Endothelial cell (in vitro differentiated cells): ENCODE data around the gene CRELD2. TPM values are rescaled to one million over a fixed set of nuclear protein-coding genes. Genes with fewer than 3 reads are reported as not detected.

ENCODE experiments used
- DNase-seq: peaks from one replicate; pipeline ENCODE4 v3.0.0; 2021; ENCODE audit warnings: low spot score
- H3K27ac Mint-ChIP-seq: one replicate; pipeline ENCODE4 v1.8.0; 2021; ENCODE audit warnings: mixed read lengths, inconsistent platforms; ENCODE audit not compliant: unreplicated experiment
- H3K27me3 Mint-ChIP-seq: one replicate; pipeline ENCODE4 v1.8.0; 2021; ENCODE audit warnings: mild to moderate bottlenecking, moderate library complexity, mixed read lengths, inconsistent platforms; ENCODE audit not compliant: unreplicated experiment
- H3K36me3 Mint-ChIP-seq: one replicate; pipeline ENCODE4 v1.8.0; 2021; ENCODE audit warnings: mild to moderate bottlenecking, low read depth, mixed read lengths, inconsistent platforms; ENCODE audit not compliant: unreplicated experiment
- H3K4me1 Mint-ChIP-seq: one replicate; pipeline ENCODE4 v1.8.0; 2021; ENCODE audit warnings: mild to moderate bottlenecking, mixed read lengths, inconsistent platforms; ENCODE audit not compliant: unreplicated experiment
- H3K4me3 Mint-ChIP-seq: one replicate; pipeline ENCODE4 v1.8.0; 2021; ENCODE audit warnings: mild to moderate bottlenecking, mixed read lengths, inconsistent platforms; ENCODE audit not compliant: unreplicated experiment
- H3K9me3 Mint-ChIP-seq: one replicate; pipeline ENCODE4 v1.8.0; 2021; ENCODE audit warnings: mixed read lengths, inconsistent platforms; ENCODE audit not compliant: unreplicated experiment
- CTCF ChIP-seq: fragments of 200-600 bp; sonication (generic); IDR thresholded peaks from one replicate; pipeline ENCODE4 v1.5.0; 2021; ENCODE audit warnings: antibody characterized with exemption; ENCODE audit not compliant: unreplicated experiment
- total RNA-seq: library from RNA; stranded (reverse); fragmentation: NEBNext Ultra II Directional; extraction: Animal tissue kit (Norgen Biotek cat#: 25700); gene quantifications from one replicate; pipeline ENCODE4 v1.2.1, GENCODE V29; 2021; ENCODE audit not compliant: unreplicated experiment

CRELD2 gene
- total RNA-seq, 1 donor from 2014 or later, result 207 TPM

GRCh38 chr22:49907807-49908206 is 10.6 kb upstream of the CRELD2 start:
- no peak for DNase-seq
- H3K4me1 Mint-ChIP-seq, result no peaks in the 10 kb centered on the region
- TF ChIP-seq CTCF, result no peak
- H3K9me3 Mint-ChIP-seq, result no peaks in the 10 kb centered on the region
- peaks cover 4% of the 10 kb centered on the region for H3K27me3 Mint-ChIP-seq
- peaks cover 26% of the 10 kb centered on the region for H3K36me3 Mint-ChIP-seq
- H3K27ac Mint-ChIP-seq, result no peak overlapping the region
- H3K4me3 Mint-ChIP-seq, result peak overlapping the region; percentile 82

- no peaks in the 10 kb centered on the region for H3K4me1 Mint-ChIP-seq
- no peaks in the 10 kb centered on the region for H3K9me3 Mint-ChIP-seq
- H3K27me3 Mint-ChIP-seq, result peaks cover 4% of the 10 kb centered on the region
- no peak for TF ChIP-seq CTCF
- H3K36me3 Mint-ChIP-seq, result peaks cover 27% of the 10 kb centered on the region
- DNase-seq, result no peak
- no peak overlapping the region for H3K4me3 Mint-ChIP-seq
- H3K27ac Mint-ChIP-seq, result no peak overlapping the region
These were observed 8.8 kb upstream of the CRELD2 start for GRCh38 chr22:49909476-49910205.

GRCh38 chr22:49910229-49911155 is 7.9 kb upstream of the CRELD2 start:
- Mint-ChIP-seq H3K9me3 (no peaks in the 10 kb centered on the region), H3K4me1 (no peaks in the 10 kb centered on the region), H3K4me3 (no peak overlapping the region), H3K36me3 (peaks cover 23% of the 10 kb centered on the region), H3K27me3 (peaks cover 4% of the 10 kb centered on the region), H3K27ac (no peak overlapping the region)
- no peak for DNase-seq
- no peak for TF ChIP-seq CTCF

- Mint-ChIP-seq H3K4me3 (peak overlapping the region; percentile 23), H3K36me3 (peaks cover 20% of the 10 kb centered on the region), H3K27ac (no peak overlapping the region), H3K27me3 (peaks cover 4% of the 10 kb centered on the region), H3K9me3 (no peaks in the 10 kb centered on the region), H3K4me1 (no peaks in the 10 kb centered on the region)
- no peak for DNase-seq
- TF ChIP-seq CTCF, result no peak
These were observed 6.4 kb upstream of the CRELD2 start for GRCh38 chr22:49911881-49912625.
